Lower leg skin (tissue), 4 donors: ENCODE data around the gene GAREM1. TPM values are rescaled to one million over a fixed set of nuclear protein-coding genes. Genes with fewer than 3 reads are reported as not detected.

Experiments used
- DNase-seq, 2 donors: peaks; one replicate each; pipeline ENCODE4 v3.0.0-alpha.2; 2019; ENCODE audit warnings: low spot score in 2 of 2
- H3K4me3 ChIP-seq: fragments of 200-600 bp; sonication (generic); 2 replicates; pipeline ENCODE4 v1.5.1; 2017; ENCODE audit warnings: mild to moderate bottlenecking, low read depth; ENCODE audit not compliant: poor library complexity, severe bottlenecking
- CTCF ChIP-seq, 3 donors: fragments of 450-650 bp; IDR thresholded peaks; one replicate each; pipeline ENCODE4 v1.5.1; 2016; ENCODE audit warnings: antibody characterized with exemption in 3 of 3, mild to moderate bottlenecking in 3 of 3, moderate library complexity in 2 of 3
- POLR2A ChIP-seq, 2 donors: fragments of 450-650 bp; IDR thresholded peaks; one replicate each; pipeline ENCODE4 v1.6.1; 2016 to 2017; ENCODE audit warnings: antibody characterized with exemption in 2 of 2, mild to moderate bottlenecking in 1 of 2, moderate library complexity in 1 of 2
- WGBS, 2 donors: methylation state at CpG; one replicate each; pipeline ENCODE4 v1.1.5; 2018; 5-methylcytosine and 5-hydroxymethylcytosine counted together
- intact Hi-C: fragments of 100-400 bp; cut with DNase I; formaldehyde crosslinking; loops from one replicate; pipeline ENCODE4 v1.15.0; 2023; ENCODE audit warnings: low total_unique reads
- total RNA-seq, 4 donors: library from RNA; depleted of rRNA; stranded (reverse); fragments of >200 nt; gene quantifications; one replicate each; pipeline ENCODE4 v1.1.0, GENCODE V29; 2016

Gene GAREM1
- total RNA-seq, 4 donors from 2014 or later: 41.1 to 70.9 (median 49.6) TPM

- TF ChIP-seq CTCF (IDR thresholded peaks at IDR 0.05): no peak
- TF ChIP-seq POLR2A (IDR thresholded peaks at IDR 0.05): no peak
- 58 to 79% methylated on average over 5 of the region's 5 CpGs for WGBS, 2 donors
- no peak overlapping the region for H3K4me3 ChIP-seq
- intact Hi-C loops: no loop called here
- DNase-seq: no peak
Measured at GRCh38 chr18:32420084-32420750, 50.5 kb downstream of the GAREM1 start.

- no peak for DNase-seq
- H3K4me3 ChIP-seq: no peak overlapping the region
- WGBS, 2 donors: 92 to 95% methylated on average over 5 of the region's 5 CpGs
- no peak for TF ChIP-seq CTCF (IDR thresholded peaks at IDR 0.05)
- no peak for TF ChIP-seq POLR2A (IDR thresholded peaks at IDR 0.05)
- intact Hi-C loops: no loop called here
Measured at GRCh38 chr18:32418148-32418547, 52.5 kb downstream of the GAREM1 start.

GRCh38 chr18:32405588-32405987, 65.1 kb downstream of the GAREM1 start:
- no peak overlapping the region for H3K4me3 ChIP-seq
- TF ChIP-seq POLR2A (IDR thresholded peaks at IDR 0.05) (no peak), CTCF (IDR thresholded peaks at IDR 0.05) (no peak)
- 63 to 71% methylated on average over 2 of the region's 2 CpGs for WGBS, 2 donors
- intact Hi-C loops: loop anchor here (5.0 kb wide), 1 partner anchor 427 kb away; no protein-coding TSS in a partner anchor
- DNase-seq: no peak

GRCh38 chr18:32401621-32402020, 69.1 kb downstream of the GAREM1 start:
- 89 to 96% methylated on average over 4 of the region's 4 CpGs for WGBS, 2 donors
- TF ChIP-seq POLR2A (IDR thresholded peaks at IDR 0.05): no peak
- no peak for TF ChIP-seq CTCF (IDR thresholded peaks at IDR 0.05)
- intact Hi-C loops: no loop called here
- H3K4me3 ChIP-seq: no peak overlapping the region
- no peak for DNase-seq

- no peak for TF ChIP-seq POLR2A (IDR thresholded peaks at IDR 0.05)
- no peak for TF ChIP-seq CTCF (IDR thresholded peaks at IDR 0.05)
- H3K4me3 ChIP-seq: no peak overlapping the region
- WGBS, 2 donors: 48 to 60% methylated on average over 3 of the region's 3 CpGs
- DNase-seq: no peak
- intact Hi-C loops: no loop called here
Measured at GRCh38 chr18:32393407-32393806, 77.3 kb downstream of the GAREM1 start.

- TF ChIP-seq CTCF (IDR thresholded peaks at IDR 0.05) (no peak), POLR2A (IDR thresholded peaks at IDR 0.05) (no peak)
- intact Hi-C loops: no loop called here
- 86 to 89% methylated on average over 7 of the region's 7 CpGs for WGBS, 2 donors
- DNase-seq: no peak
- H3K4me3 ChIP-seq: no peak overlapping the region
Measured at GRCh38 chr18:32391126-32391525, 79.6 kb downstream of the GAREM1 start.
